Heart left ventricle (tissue), 13 donors: ENCODE data around the gene ATP1B3.

ENCODE experiments used
- POLR2A ChIP-seq, 2 donors: fragments of 450-650 bp; IDR thresholded peaks; one replicate each; pipeline ENCODE4 v1.6.1; 2017; ENCODE audit warnings: antibody characterized with exemption in 2 of 2, mild to moderate bottlenecking in 2 of 2, moderate library complexity in 2 of 2
- TF ChIP-seq, protein P1 (sequence below), 12 donors: fragments of 200-600 bp; sonication (generic) in 4 of 12; IDR thresholded peaks; one replicate each; pipeline versions ENCODE4 v1.5.0 to v1.8.0; 2018 to 2022; ENCODE audit warnings: antibody characterized with exemption in 12 of 12, mild to moderate bottlenecking in 5 of 12
- donor health status: ischemic (EF 13 %, LVEDD 7.1; RV severe dilation, severe dysfunction).
- donor health status: DM: no; HTN: yes; CAD: no.
- donor health status: DM: no; HTN: no; CAD: no.
- donor health status: ischemic (EF 25% LVEDD 6.9; RV normal size, moderate dysfunction).
- donor health status: ischemic (EF 25% LVEDD 5.7; RV mildly dilated, moderate dysfunction).
- donor health status: ischemic (EF 35%, LVEDD 5.7; RV mildly dilated, moderate dysfunction).
- donor health status: nonischemic (EF 11% LVEDD 7.7; RV severe dilation, severe dysfunction).
- donor health status: DM: yes; HTN: yes; CAD: no.
- donor health status: PGD.
- donor health status: ischemic (EF 29% LVEDD 5.4; RV normal size, mild dysfunction).
- donor health status: nonischemic (EF 23%, LVEDD 6.1; RV moderate dilation, normal function).

DNA sequence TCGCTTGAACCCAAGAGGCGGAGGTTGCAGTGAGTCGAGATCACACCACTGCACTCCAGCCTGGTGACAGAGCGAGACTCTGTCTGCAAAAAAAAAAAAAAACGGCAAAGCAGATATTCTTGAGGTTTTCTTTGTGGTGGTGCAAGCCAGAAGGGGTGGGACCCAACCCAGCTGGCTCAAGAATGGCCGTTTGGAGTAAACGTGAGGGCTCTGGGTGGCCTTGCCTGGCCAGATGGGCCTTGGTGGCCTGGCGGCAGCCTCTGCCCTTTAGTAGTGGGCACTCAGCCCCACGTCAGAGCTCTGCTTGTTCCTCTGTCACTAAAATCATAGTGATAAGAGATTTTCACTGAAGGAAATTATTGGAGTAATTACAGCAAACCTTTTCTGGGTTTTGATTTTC lies 50.5 kb downstream of the ATP1B3 start:
- TF ChIP-seq, protein P1, sequence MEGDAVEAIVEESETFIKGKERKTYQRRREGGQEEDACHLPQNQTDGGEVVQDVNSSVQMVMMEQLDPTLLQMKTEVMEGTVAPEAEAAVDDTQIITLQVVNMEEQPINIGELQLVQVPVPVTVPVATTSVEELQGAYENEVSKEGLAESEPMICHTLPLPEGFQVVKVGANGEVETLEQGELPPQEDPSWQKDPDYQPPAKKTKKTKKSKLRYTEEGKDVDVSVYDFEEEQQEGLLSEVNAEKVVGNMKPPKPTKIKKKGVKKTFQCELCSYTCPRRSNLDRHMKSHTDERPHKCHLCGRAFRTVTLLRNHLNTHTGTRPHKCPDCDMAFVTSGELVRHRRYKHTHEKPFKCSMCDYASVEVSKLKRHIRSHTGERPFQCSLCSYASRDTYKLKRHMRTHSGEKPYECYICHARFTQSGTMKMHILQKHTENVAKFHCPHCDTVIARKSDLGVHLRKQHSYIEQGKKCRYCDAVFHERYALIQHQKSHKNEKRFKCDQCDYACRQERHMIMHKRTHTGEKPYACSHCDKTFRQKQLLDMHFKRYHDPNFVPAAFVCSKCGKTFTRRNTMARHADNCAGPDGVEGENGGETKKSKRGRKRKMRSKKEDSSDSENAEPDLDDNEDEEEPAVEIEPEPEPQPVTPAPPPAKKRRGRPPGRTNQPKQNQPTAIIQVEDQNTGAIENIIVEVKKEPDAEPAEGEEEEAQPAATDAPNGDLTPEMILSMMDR (IDR thresholded peaks at IDR 0.05) = no peak
- no peak for TF ChIP-seq POLR2A (IDR thresholded peaks at IDR 0.05)
